A673 (cell line): Measurements from ENCODE around the gene GLRA1. TPM values are rescaled to one million over a fixed set of nuclear protein-coding genes. Genes with fewer than 3 reads are reported as not detected.

Experiments used
- BruUV-seq: library from RNA; stranded (reverse); fragments of 400-500 nt; replicated peaks from 2 replicates; lab custom pipeline; 2021; lab: Mats Ljungman, UMichigan
- CTCF ChIA-PET: fragments of 300-600 bp; sonication (Branson Sonifier 250); formaldehyde crosslinking; loops from one replicate; lab custom pipeline; 2022; ENCODE audit warnings: antibody characterized with exemption; lab: Charles Lee
- POLR2A ChIA-PET: fragments of 300-600 bp; sonication (Branson Sonifier 250); formaldehyde crosslinking; loops from one replicate; lab custom pipeline; 2022; ENCODE audit warnings: antibody characterized with exemption; ENCODE audit not compliant: low non-redundant PET; lab: Charles Lee
- DNase-seq: peaks from one replicate; pipeline ENCODE4 v3.0.0-alpha.2; 2015; ENCODE audit warnings: low spot score
- H3K27ac ChIP-seq: fragments of 200-600 bp; sonication (generic); 2 replicates; pipeline ENCODE4 v1.5.1; 2016; ENCODE audit warnings: mixed run types, low read depth, mild to moderate bottlenecking, mixed read lengths, antibody characterized with exemption, low read length; ENCODE audit not compliant: poor library complexity, severe bottlenecking
- H3K27me3 ChIP-seq: fragments of 200-600 bp; sonication (generic); replicated peaks from 2 replicates; pipeline ENCODE4 v1.6.1; 2017; ENCODE audit warnings: mixed run types, low read depth, mild to moderate bottlenecking, mixed read lengths, antibody characterized with exemption, low read length; ENCODE audit not compliant: insufficient read depth, poor library complexity
- H3K36me3 ChIP-seq: fragments of 200-600 bp; sonication (generic); 2 replicates; pipeline ENCODE4 v1.6.1; 2016; ENCODE audit warnings: mixed run types, mild to moderate bottlenecking, mixed read lengths, antibody characterized with exemption, low read length; ENCODE audit not compliant: insufficient read depth, poor library complexity, severe bottlenecking
- H3K4me1 ChIP-seq: fragments of 200-600 bp; sonication (generic); 2 replicates; pipeline ENCODE4 v1.6.1; 2017; ENCODE audit warnings: mixed run types, mild to moderate bottlenecking, mixed read lengths, antibody characterized with exemption, low read length; ENCODE audit not compliant: insufficient read depth, poor library complexity, severe bottlenecking
- H3K4me3 ChIP-seq: fragments of 200-600 bp; sonication (generic); 2 replicates; pipeline ENCODE4 v1.5.1; 2016; ENCODE audit warnings: low read depth, mixed run types, mild to moderate bottlenecking, mixed read lengths, low read length; ENCODE audit not compliant: poor library complexity, severe bottlenecking
- H3K9me3 ChIP-seq: fragments of 200-600 bp; sonication (generic); 2 replicates; pipeline ENCODE4 v1.6.1; 2016; ENCODE audit warnings: mixed run types, low read depth, mild to moderate bottlenecking, mixed read lengths, antibody characterized with exemption, low read length; ENCODE audit not compliant: poor library complexity, severe bottlenecking
- EZH2 ChIP-seq: fragments of 200-600 bp; sonication (generic); IDR thresholded peaks from 2 replicates; pipeline ENCODE4 v1.6.1; 2017; ENCODE audit warnings: borderline replicate concordance, low read depth, mild to moderate bottlenecking, mixed read lengths, antibody characterized with exemption, low read length; ENCODE audit not compliant: poor library complexity, severe bottlenecking
- intact Hi-C: fragments of 100-400 bp; cut with micrococcal nuclease; formaldehyde crosslinking; loops from one replicate; pipeline ENCODE4 v1.10.0; 2022; ENCODE audit not compliant: unreplicated experiment
- total RNA-seq: library from RNA; stranded (reverse); gene quantifications from 2 replicates; pipeline ENCODE4 v1.2.3, GENCODE V29; 2021
- TF ChIP-seq, protein P1 (sequence below): fragments of 300-800, 200-600 bp; sonication (generic); conservative IDR thresholded peaks from 2 replicates; pipeline ENCODE4 v1.5.1; 2017; ENCODE audit warnings: low read depth, mild to moderate bottlenecking, antibody characterized with exemption, low read length, moderate library complexity, mixed read lengths

The GLRA1 gene
- total RNA-seq, 1 experiment from 2014 or later = not detected

DNA sequence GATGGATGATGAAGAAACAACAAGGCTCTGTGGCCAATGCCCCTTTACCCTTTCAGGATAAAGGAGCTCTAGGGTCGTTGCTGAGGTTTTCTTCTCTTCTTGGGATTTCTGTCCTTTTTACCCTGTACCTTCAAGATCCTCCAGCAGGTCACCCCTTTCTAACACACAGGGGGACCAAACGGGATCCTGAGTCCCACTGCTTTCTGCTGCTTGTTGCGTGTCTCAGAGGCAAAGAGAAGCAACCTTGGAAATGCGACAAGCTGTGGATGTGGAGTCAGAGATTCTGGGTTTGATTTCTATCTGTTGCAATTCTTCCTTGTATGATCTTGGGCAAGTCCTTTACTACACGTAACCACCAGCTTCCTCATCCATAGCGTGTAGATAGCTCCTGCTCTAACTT, 20.5 kb downstream of the GLRA1 start:
- CTCF ChIA-PET = no interaction called here
- intact Hi-C loops = no loop called here
- Histone ChIP-seq H3K27me3 (no peaks in the 10 kb centered on the region), H3K36me3 (no peaks in the 10 kb centered on the region), H3K4me3 (no peak overlapping the region), H3K9me3 (no peaks in the 10 kb centered on the region), H3K4me1 (peaks cover 54% of the 10 kb centered on the region), H3K27ac (no peak overlapping the region)
- POLR2A ChIA-PET = interaction anchor here (0.5 kb wide), 1 partner anchor 507 kb away, joined by 3 read pairs; no protein-coding TSS in a partner anchor
- DNase-seq = no peak
- BruUV-seq = no TSS peak
- no peak for TF ChIP-seq EZH2
- TF ChIP-seq, protein P1, sequence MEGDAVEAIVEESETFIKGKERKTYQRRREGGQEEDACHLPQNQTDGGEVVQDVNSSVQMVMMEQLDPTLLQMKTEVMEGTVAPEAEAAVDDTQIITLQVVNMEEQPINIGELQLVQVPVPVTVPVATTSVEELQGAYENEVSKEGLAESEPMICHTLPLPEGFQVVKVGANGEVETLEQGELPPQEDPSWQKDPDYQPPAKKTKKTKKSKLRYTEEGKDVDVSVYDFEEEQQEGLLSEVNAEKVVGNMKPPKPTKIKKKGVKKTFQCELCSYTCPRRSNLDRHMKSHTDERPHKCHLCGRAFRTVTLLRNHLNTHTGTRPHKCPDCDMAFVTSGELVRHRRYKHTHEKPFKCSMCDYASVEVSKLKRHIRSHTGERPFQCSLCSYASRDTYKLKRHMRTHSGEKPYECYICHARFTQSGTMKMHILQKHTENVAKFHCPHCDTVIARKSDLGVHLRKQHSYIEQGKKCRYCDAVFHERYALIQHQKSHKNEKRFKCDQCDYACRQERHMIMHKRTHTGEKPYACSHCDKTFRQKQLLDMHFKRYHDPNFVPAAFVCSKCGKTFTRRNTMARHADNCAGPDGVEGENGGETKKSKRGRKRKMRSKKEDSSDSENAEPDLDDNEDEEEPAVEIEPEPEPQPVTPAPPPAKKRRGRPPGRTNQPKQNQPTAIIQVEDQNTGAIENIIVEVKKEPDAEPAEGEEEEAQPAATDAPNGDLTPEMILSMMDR = no peak

DNA sequence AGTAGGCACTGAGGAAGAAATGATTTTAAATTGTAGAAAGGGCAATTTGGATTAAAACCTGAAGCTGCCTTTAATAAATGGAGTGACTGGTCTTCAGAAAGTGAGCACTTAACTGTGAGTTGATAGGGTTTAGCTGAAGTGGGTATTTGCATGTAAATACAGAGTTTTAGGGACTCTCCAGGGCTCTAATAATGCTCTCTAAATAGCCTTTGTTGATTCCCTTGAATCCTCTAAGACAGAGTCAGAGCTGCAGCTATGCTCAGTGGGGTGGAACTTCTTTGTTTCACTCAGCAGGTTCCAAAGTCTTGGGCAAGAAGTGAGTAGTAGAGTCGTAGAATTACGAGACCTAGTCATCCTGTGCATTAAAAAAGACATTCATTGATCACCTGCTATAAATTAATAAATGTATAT, 21.4 kb downstream of the GLRA1 start:
- Histone ChIP-seq H3K4me1 (peaks cover 54% of the 10 kb centered on the region), H3K27ac (no peak overlapping the region), H3K4me3 (no peak overlapping the region), H3K27me3 (no peaks in the 10 kb centered on the region), H3K36me3 (no peaks in the 10 kb centered on the region), H3K9me3 (no peaks in the 10 kb centered on the region)
- ChIA-PET CTCF (no interaction called here), POLR2A (no interaction called here)
- peak; percentile 81 for DNase-seq
- intact Hi-C loops = no loop called here
- no TSS peak for BruUV-seq
- TF ChIP-seq, protein P1 = no peak
- no peak for TF ChIP-seq EZH2

GRCh38 chr5:151902215-151902614, 22.4 kb downstream of the GLRA1 start:
- Histone ChIP-seq H3K9me3 (no peaks in the 10 kb centered on the region), H3K27ac (no peak overlapping the region), H3K4me1 (peaks cover 56% of the 10 kb centered on the region), H3K36me3 (no peaks in the 10 kb centered on the region), H3K4me3 (no peak overlapping the region), H3K27me3 (no peaks in the 10 kb centered on the region)
- POLR2A ChIA-PET = no interaction called here
- intact Hi-C loops = no loop called here
- CTCF ChIA-PET = no interaction called here
- TF ChIP-seq EZH2 = no peak
- TF ChIP-seq, protein P1 = no peak
- BruUV-seq = no TSS peak
- DNase-seq = no peak
